ENCODE measurements around the gene PIK3R5. TPM values are rescaled to one million over a fixed set of nuclear protein-coding genes. Genes with fewer than 3 reads are reported as not detected.
A peak's percentile ranks its signal among the peaks of the same experiment; 100 is the strongest.

The PIK3R5 gene
- total and polyA plus RNA-seq, 2 donors (not counting 1 experiment from before 2014, with no cell fraction given): 63.1 to 70.0 TPM

DNA sequence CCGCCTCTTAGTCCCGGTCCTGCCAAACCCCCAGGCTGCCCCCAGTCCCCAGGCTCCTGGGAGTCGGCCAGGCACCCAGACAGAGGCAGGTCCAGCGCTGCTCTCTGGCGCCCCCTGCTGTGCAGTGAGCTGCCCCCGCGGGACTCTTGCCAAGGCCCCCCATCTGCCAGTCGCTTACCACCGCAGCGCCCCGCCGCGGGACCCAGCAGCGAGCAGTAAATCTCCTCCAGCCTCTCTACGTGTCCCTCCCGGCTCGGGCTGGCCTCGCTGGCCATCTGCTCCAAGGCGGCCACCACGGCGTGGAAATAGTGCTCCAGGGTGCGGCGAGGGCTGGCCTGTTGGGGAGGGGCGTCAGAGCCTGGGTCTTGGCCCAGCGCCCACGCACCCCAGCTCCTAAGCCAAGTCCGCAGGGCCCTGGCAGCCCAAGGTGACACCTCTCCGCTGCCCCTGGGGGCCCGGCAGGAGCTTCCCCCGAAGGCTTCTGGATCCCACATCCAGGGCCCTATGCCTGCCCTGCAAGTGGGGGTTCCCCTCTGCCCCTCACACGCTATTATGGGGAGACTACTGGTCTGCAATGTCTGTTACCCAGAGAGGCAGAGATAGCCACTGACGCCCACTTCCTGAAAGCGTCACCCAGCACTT is 132.7 kb downstream of the PIK3R5 start:
- Mint-ChIP-seq H3K4me1 (no peaks in the 10 kb centered on the region), H3K9me3 (ENCODE audit: insufficient read depth) (no peaks in the 10 kb centered on the region), H3K27me3 (no peaks in the 10 kb centered on the region), H3K27ac (no peak overlapping the region), H3K4me3 (no peak overlapping the region)
- ATAC-seq (ENCODE audit: low read depth): no peak
- Histone ChIP-seq H2AFZ (ENCODE audit: insufficient read depth, low read depth, low read length, poor library complexity, severe bottlenecking) (no peak overlapping the region), H3K36me3 (replicated peaks in 1 of 2; ENCODE audit: control extremely low read depth in 1 of 2, control insufficient read depth in 1 of 2, extremely low read depth in 1 of 2, insufficient read depth in 2 of 2, low read length in 1 of 2) (peaks cover 0 to 2% of the 10 kb centered on the region in 2 experiments), H3K4me3 (ENCODE audit: control extremely low read depth in 1 of 5, extremely low read depth in 1 of 5, insufficient read depth in 1 of 5, low read depth in 2 of 5, low read length in 4 of 5) (no peak overlapping the region), H4K20me1 (ENCODE audit: control insufficient read depth, insufficient read depth, low read length, poor library complexity, severe bottlenecking) (no peaks in the 10 kb centered on the region), H3K9ac (ENCODE audit: low read length) (no peak overlapping the region), H3K27me3 (replicated peaks in 1 of 4; ENCODE audit: control extremely low read depth in 1 of 4, control insufficient read depth in 3 of 4, insufficient read depth in 4 of 4, low read length in 3 of 4) (no peaks in the 10 kb centered on the region), H3K4me1 (ENCODE audit: control insufficient read depth in 2 of 2, insufficient read depth in 2 of 2, low read length in 2 of 2) (no peaks in the 10 kb centered on the region), H3K27ac (ENCODE audit: low read length in 2 of 2) (no peak overlapping the region), H3K79me2 (ENCODE audit: control insufficient read depth, insufficient read depth, low read length) (no peaks in the 10 kb centered on the region), H3K4me2 (replicated peaks; ENCODE audit: low read depth, low read length, poor library complexity, severe bottlenecking) (no peak overlapping the region), H3K9me3 (ENCODE audit: control extremely low read depth in 1 of 3, control insufficient read depth in 2 of 3, insufficient read depth in 1 of 3, low read length in 2 of 3) (peaks cover 0 to 11% (median 0%) of the 10 kb centered on the region in 3 donors)
- TF ChIP-seq, protein P1, sequence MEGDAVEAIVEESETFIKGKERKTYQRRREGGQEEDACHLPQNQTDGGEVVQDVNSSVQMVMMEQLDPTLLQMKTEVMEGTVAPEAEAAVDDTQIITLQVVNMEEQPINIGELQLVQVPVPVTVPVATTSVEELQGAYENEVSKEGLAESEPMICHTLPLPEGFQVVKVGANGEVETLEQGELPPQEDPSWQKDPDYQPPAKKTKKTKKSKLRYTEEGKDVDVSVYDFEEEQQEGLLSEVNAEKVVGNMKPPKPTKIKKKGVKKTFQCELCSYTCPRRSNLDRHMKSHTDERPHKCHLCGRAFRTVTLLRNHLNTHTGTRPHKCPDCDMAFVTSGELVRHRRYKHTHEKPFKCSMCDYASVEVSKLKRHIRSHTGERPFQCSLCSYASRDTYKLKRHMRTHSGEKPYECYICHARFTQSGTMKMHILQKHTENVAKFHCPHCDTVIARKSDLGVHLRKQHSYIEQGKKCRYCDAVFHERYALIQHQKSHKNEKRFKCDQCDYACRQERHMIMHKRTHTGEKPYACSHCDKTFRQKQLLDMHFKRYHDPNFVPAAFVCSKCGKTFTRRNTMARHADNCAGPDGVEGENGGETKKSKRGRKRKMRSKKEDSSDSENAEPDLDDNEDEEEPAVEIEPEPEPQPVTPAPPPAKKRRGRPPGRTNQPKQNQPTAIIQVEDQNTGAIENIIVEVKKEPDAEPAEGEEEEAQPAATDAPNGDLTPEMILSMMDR (IDR thresholded peaks at IDR 0.05): peak; percentile 66
- TF ChIP-seq EZH2 (IDR thresholded peaks at IDR 0.05; ENCODE audit: borderline replicate concordance, insufficient read depth, low read depth, low read length, poor library complexity, severe bottlenecking): no peak
- peak; percentile 37 for DNase-seq
- intact Hi-C loops (cut with micrococcal nuclease): no loop called here
- 89% methylated on average over 32 of the region's 33 CpGs for WGBS (ENCODE audit: insufficient coverage)
- ChIA-PET POLR2A (no interaction called here), CTCF (interaction anchor here (0.7 to 2.4 kb wide), 11 partner anchors 11 to 1955 kb away, joined by 3 to 8 read pairs (median 3); no protein-coding TSS in a partner anchor)

DNA sequence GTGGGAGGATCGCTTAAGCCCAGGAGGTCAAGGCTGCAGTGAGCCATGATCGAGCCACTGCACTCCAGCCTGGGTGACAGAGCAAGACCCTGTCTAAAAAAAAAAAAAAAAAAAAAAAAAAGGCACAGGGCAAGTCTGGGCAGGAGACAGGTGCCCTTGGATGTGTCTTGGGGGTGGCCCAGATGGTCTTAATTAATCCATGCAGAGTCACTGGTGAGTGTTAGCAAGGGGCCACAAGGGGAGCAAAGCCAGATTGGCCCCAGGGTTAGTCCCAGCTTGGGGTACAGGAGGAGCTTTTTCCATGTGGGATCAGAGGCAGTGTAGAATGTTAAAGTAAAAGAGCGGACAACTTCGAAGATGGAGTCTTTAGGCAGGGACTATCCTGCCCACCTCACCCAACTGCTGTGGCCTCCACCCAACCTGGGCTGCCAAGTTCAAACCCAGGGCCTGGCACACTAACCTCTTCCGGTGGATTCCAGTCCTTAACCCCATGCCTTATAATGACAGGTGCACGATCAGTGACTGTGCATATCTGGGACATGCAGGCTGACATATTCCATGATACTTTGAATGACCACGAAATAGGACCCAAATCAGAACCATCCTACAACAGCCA is 134.2 kb downstream of the PIK3R5 start:
- no peaks in the 10 kb centered on the region for H3K27me3 Mint-ChIP-seq
- Histone ChIP-seq H2AFZ (ENCODE audit: insufficient read depth, low read depth, low read length, poor library complexity, severe bottlenecking) (no peak overlapping the region), H3K27ac (ENCODE audit: low read length in 2 of 2) (no peak overlapping the region), H3K4me1 (ENCODE audit: control insufficient read depth in 2 of 2, insufficient read depth in 2 of 2, low read length in 2 of 2) (no peaks in the 10 kb centered on the region), H3K9me3 (ENCODE audit: control extremely low read depth in 1 of 3, control insufficient read depth in 2 of 3, insufficient read depth in 1 of 3, low read length in 2 of 3) (peaks cover 0 to 11% (median 0%) of the 10 kb centered on the region in 3 donors), H3K4me2 (replicated peaks; ENCODE audit: low read depth, low read length, poor library complexity, severe bottlenecking) (no peak overlapping the region), H3K9ac (ENCODE audit: low read length) (no peak overlapping the region), H3K27me3 (replicated peaks in 1 of 4; ENCODE audit: control extremely low read depth in 1 of 4, control insufficient read depth in 3 of 4, insufficient read depth in 4 of 4, low read length in 3 of 4) (no peaks in the 10 kb centered on the region), H4K20me1 (ENCODE audit: control insufficient read depth, insufficient read depth, low read length, poor library complexity, severe bottlenecking) (no peaks in the 10 kb centered on the region), H3K4me3 (ENCODE audit: control extremely low read depth in 1 of 5, extremely low read depth in 1 of 5, insufficient read depth in 1 of 5, low read depth in 2 of 5, low read length in 4 of 5) (no peak overlapping the region), H3K79me2 (ENCODE audit: control insufficient read depth, insufficient read depth, low read length) (no peaks in the 10 kb centered on the region), H3K36me3 (replicated peaks in 1 of 2; ENCODE audit: control extremely low read depth in 1 of 2, control insufficient read depth in 1 of 2, extremely low read depth in 1 of 2, insufficient read depth in 2 of 2, low read length in 1 of 2) (no peaks in the 10 kb centered on the region)
- no peaks in the 10 kb centered on the region for H3K9me3 Mint-ChIP-seq (ENCODE audit: insufficient read depth)
- intact Hi-C loops (cut with micrococcal nuclease): no loop called here
- ATAC-seq (ENCODE audit: low read depth) (no peak), DNase-seq (no peak)
- no peak overlapping the region for H3K27ac Mint-ChIP-seq
- no peak overlapping the region for H3K4me3 Mint-ChIP-seq
- H3K4me1 Mint-ChIP-seq: no peaks in the 10 kb centered on the region
- POLR2A ChIA-PET: no interaction called here
- TF ChIP-seq EZH2 (IDR thresholded peaks at IDR 0.05; ENCODE audit: borderline replicate concordance, insufficient read depth, low read depth, low read length, poor library complexity, severe bottlenecking): no peak
- TF ChIP-seq, protein P1 (IDR thresholded peaks at IDR 0.05): no peak
- 96% methylated on average over 5 of the region's 7 CpGs for WGBS (ENCODE audit: insufficient coverage)
- CTCF ChIA-PET: interaction anchor here (0.7 to 2.4 kb wide), 3 partner anchors 12 to 167 kb away, joined by 3 to 8 read pairs (median 3); no protein-coding TSS in a partner anchor

Measured in B cell (primary cell).